Measurements from ENCODE around the gene ACER1.

DNA sequence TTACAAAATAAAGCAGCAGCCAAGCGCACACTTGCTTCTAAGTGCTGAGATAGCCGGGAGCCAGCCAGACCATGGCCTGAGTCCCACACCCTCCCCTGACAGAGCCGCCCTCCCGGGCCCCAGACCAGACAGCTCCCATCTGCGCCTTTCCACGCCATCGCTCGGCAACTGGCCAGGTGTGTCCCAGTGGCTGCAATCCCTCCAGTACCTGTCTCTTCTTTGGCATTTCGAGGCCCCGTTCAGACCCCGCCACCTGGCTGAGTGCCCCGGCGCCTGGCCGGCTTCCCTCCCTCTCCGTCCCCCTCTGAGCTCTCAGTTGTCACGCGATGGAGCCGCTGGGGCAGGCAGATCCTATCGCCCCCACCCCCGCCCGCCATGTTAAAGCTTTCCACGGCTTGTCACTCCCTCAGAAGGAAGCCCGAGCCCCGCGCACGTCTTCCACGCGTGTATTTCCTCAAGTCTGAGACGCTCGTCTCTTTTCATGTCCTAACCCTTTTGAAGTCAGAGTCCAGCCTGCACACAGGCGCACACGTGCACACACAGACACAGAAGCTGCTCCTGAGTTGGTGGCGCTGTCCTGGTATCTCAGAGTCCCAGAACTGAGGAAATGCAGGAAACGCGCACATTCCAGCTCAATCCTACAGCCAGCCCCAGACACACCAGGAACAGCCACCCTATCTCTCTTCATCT is 61.5 kb downstream of the ACER1 start:
- TF ChIP-seq CTCF (IDR thresholded peaks at IDR 0.05) (peak in 1 of 4 experiments; percentile 7), POLR2A (IDR thresholded peaks at IDR 0.05) (no peak)

Measured in uterus (tissue), 2 donors.